Measurements from ENCODE around the gene HOXA10.

The HOXA10 gene

DNA sequence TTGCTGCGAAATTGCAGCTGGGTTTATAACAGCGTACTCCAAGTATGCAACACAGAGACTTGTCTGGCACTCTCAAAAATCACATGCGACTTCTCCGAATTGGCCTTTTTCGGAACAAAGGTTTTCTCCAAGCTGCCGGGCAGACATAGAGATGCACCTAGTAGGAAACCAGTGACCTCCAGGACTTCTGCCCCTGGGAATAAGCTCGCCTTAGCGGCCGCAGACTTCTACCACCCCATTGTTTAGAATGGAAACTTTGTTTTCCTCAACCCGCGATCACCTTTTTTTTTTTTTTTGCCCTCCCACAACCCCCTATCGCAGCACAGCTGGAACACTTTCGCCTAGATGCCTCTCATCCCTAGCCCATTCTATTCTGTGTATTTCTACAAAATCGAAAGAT is 4.9 kb upstream of the HOXA10 start:
- DNase-seq = no peak

DNA sequence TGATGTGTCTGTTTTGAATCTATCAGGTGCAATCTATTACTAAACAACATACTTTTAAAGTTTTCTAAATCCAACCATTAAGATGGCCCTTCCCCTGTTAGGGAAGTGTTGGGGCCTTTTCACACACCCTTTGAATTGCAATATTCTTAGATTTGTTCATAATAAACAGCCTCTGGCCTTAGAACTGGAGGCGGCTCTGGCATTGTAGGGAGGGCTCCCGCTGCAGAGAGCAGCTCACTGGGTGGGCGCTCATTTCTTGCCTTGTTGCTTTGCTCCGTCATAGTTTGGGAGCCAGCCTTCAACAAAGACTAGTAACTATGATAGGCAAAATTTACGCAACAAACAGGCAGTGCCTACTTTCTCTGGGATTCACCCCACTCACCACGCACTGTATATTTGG is 4.2 kb upstream of the HOXA10 start:
- DNase-seq = no peak

DNA sequence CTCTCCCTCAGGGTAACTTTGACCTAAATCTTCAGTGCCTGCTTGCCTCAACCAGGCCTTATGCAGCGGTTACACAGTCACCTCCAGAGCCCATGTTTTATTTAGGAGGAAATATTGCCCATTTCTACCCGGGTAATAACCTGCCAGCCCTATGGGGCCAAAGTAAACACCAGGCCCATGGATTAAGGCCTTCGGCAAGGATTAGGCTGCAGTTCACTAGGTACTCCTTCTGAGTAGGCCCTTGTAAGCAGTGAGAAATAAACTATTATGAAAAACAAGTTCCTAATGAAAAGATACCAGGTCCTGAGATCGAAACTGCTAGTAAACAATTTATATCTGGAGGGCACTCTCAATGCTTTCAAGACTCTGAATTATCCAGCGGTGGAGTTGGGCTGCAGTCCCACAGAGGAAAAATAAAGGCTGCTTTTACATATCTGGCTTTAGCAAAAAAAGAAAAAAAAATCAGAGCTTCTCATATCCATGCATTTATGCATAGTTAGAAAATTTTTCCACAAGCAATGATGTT is 3.7 kb upstream of the HOXA10 start:
- no peak for DNase-seq

DNA sequence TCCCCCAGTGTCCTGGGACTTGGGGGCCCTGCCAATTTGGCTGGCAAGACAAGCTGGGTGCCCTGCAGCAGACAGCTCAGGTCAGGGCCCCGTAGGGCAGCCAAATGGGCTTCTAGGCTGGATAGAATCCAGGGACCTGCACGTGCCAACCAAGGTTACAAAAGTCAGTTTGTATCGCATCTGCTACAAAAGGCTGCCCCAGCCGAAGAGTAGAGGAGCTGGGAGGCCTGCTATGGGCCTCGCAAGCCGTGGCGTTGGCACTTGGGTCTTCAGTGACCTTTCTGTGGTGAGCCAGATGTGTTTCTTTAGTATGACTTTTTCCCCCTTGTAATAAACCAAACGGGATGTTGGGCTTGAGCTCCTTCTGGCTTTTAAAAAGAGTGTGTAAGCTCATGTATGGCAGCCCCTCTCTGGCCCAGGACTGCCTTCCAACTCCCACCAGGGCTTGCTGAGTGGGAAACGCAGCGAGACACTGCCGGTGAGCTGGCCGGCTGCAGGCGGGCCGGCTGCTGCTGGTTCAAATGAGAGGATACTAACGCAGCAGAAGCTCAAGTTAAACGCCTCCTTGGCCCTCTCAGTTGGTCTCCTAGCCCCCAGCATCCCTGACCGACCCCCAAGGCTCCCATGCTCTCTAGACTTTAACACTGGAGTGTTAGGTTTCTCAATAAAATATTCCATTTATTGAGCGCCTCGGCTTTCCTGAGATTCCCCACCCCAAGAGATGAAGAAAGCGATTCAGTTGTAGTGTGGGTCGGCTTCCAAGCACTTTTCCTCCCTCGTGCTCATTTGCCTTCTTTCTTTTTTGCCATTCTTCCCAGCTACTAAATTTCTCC is 3.1 kb upstream of the HOXA10 start:
- no peak for DNase-seq

DNA sequence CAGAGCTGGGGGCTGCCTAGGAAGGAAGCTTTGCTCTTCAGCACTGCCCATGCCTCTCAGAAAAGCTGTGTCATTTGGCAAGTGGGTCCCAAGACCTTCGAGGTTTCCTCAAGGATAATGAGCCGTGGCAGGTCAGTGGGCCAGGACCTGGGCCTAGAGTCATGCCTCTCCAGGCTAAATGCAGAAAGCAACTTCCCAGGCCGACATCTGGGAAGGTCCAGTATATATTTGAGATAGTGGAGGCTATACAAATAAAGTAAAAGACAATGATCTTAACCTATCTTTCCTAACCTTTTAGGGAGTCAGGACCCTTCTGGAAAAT is 2.4 kb upstream of the HOXA10 start:
- no peak for DNase-seq

DNA sequence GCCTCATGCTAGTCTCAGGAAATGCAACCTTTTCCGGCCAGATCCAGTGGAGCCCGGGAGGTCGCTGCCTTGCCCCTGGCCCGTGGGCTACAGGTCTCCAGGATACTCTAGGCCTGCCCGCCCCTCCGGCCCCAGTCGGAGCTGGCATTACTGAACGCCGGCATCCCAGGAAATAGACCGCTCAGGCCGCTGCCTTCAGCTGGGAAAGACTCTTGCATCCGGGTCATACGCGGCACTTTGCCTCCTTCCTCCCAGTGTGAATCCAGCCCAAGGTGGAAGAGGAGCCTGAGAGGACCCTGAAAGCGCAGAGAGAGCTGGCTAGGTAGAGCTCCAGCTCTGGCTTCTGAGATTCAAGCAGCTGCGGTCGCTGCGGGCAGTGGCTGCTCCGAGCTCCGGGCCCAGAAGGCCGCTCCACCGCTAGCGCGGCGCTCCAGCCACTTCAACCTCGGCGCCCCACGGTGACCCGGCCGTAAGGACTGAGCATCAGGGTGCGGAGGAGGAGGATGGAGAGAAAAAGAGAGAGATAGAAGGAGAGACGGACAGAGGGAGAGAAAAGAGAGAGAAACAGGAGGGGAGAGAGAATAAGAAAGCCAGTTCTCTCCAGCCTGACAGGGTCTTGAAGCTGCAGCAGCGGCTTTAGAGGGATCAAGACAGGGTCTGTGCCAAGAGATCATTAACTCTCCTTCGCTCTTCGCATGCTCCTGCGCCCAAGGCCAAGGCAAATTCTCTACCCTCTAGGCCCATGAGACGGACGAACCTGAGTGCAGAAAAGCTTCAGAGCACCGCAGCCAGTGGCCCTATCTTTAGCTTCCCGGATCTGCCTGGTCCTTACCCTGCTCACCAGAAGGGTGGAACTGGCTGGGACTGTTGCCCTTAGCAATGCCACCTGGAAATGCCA is 1.8 kb upstream of the HOXA10 start:
- DNase-seq = no peak

DNA sequence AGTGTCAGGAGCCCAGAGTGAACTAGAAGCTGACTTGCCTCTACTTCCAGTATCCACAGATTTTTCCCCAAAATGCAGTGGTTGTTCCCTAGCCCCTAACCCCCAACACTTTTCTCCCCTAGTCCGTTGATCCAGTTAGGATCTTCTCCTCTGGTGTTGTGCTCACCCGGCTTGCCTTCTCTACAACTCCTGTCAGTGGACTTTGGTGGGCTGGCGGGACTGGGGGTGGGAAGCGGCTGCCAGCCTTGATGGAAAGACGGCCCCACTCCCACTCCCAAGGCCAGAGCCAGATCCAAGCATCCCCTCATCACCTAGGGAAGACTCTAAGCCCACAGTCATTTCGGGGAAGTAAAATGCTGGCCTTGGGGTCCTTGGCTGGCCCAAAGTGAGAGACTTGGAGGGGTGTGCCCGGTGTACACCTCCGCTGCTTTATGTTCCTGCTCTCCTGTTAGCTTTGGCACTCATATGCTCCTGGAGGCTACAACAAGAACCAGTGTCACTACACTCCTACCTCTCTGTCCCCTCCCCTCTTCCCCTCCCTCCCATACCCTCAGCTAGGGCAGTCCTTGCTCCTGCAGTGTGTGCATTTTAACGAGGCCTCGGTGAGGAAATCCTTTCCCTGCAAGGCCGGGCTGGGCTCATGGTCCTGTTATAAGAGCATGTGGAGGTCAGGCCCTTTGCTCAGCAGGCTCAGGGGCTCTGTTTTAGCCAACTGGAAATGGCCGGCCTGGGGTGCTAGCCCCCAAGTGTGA is 930 bp upstream of the HOXA10 start:
- no peak for DNase-seq

DNA sequence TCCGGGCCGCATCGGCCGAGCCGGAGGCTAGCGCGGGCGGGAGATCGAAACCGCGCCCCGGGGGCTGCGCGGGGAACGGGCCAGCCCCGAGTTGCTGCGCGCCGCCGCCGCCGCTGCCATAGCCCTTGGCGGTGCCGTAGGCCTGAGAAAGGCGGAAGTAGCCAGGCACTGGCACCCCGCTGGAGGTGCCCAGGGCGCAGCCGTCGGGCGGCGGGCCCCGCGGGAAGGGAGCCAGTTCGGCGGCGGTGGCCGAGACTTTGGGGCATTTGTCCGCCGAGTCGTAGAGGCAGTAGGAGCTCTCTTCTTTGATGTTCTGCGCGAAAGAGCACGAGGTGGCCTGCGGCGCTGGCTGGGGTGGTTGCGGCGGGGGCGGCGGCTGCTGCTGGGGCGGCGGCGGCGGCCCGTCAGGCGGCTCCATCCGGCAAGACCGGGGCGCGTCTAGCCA is 587 bp downstream of the HOXA10 start:
- DNase-seq = no peak

DNA sequence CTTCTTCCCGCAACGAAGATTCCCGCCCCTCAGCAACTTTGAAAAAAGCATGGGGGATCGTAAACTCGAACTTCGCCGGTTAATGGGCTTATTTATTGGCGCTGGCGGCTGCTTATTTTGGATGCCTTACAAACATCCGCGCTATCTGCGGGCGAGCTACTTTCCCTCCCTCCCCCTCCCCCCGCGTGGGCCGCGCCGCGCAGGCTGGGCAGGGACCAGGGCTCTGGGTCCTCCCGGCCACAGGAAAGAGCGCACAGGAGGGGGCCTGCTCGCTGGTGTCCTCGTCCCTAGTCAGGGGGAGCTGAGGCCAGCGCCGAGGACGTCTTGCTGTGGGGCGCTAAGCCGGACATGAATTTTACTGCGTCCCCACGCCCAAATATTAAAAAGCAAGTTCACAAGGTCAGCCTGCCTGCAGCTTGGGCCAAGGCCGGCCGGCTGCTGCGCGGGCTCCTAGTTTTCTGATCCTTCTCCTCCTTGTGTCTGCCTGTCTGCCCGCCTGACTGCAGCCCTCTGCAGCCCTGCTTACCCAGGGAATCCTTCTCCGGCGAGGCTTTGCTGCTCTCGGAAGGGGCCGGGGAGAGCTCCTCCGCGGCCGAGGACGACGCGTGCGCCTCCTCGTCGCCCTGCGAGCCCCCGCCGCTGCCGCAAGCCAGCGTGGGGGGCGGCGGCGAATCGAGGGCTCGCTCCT is 1.2 kb downstream of the HOXA10 start:
- DNase-seq = no peak

DNA sequence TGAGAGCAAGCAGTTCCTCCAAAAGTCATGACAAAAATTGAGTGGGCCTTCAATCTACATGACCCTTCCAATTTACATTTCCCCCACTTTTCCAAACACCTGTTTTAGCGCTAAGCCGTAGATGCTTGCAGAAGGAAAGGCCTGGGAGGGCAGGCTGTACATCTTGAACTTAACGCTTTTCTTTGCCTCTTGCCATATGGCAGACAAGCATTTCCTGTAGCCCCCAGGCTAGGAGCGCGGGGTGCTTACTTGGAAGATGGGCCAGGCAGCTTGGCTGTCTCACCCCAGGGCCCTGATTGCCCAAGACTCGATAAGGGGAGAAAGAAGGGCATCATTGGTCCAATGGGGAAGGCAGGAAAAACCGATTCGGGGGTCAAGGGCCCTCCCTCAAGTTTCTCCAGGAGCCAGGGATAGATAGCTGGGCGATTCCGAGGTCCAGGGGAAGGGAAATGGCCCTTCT is 1.8 kb downstream of the HOXA10 start:
- no peak for DNase-seq

DNA sequence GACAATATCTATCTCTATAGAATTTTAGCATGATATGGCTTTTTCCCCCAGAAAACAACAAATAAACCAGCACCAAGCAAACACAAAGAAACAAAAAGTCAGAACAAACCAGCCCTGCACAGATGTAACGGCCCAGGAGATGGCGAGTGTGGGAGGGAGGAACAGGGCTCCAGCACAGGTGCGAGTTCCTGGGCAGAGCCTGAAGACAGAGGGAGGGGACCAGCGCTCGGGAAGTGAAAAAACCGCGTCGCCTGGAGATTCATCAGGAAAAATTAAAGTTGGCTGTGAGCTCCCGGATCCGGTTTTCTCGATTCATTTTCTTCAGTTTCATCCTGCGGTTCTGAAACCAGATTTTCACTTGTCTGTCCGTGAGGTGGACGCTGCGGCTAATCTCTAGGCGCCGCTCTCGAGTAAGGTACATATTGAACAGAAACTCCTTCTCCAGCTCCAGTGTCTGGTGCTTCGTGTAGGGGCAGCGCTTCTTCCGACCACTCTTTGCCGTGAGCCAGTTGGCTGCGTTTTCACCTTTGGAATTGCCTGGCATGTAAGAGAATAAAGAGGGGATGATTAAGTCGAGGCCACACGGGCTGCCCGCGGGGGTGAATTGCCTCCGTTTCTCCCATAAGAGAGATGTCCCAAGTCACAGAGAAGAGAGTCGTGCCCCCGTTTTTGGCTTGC is 2.3 kb downstream of the HOXA10 start:
- DNase-seq = no peak

DNA sequence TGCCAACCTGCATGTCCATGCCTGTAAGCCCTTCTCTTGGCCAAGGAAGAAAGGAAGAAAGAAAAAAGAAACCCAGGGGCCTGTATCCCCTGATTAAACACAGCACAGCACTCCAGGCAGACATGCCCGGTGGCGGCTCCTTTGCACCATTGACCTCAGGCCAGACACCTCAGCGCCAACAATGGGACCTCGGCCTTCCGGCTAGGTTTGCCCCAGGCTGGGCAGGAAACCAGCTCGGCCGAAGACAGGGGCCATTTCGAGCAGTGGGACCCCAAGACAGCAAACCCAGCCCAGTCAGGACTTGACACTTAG is 2.8 kb downstream of the HOXA10 start:
- DNase-seq = no peak

DNA sequence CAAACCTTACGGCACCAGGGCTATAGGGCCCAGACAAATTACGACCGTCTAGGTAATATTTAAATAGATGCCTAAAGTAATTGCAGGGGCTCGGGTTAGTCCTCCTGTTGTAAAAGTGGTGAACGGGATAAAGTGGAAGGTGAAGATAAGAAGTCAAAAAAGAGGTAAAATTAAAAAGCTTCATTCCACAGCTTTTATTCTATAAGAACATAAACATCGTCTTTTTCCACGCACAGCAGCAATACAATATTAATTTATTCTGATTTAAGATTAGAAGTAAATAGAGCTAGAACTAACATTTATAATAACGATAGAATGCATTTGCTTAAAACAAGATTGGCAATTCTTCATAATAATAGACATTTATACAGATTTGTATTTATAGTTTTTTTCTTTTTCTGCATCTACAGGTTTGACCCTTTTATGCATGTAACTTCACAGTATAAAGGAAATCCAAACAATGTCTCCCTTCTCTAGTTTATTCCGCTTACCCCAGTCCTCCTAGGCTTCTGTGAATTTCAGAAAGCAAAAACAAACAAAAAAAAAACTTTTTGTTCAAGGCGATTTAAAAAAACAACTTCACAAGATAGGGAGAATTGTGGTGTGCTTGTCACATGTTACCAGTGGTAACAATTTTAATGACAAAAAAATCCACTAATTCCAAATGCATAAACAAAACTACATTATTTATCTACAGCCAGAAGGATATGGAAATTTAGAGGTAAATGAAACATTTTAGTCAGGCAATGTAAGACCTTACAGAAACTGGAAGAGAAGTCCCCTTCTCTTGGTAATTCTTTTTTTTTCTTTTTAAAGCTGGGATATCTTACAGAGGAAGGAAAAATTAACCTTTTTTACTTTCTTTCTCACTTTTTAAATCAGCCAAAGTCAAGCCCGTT is 3.4 kb downstream of the HOXA10 start:
- DNase-seq = no peak

DNA sequence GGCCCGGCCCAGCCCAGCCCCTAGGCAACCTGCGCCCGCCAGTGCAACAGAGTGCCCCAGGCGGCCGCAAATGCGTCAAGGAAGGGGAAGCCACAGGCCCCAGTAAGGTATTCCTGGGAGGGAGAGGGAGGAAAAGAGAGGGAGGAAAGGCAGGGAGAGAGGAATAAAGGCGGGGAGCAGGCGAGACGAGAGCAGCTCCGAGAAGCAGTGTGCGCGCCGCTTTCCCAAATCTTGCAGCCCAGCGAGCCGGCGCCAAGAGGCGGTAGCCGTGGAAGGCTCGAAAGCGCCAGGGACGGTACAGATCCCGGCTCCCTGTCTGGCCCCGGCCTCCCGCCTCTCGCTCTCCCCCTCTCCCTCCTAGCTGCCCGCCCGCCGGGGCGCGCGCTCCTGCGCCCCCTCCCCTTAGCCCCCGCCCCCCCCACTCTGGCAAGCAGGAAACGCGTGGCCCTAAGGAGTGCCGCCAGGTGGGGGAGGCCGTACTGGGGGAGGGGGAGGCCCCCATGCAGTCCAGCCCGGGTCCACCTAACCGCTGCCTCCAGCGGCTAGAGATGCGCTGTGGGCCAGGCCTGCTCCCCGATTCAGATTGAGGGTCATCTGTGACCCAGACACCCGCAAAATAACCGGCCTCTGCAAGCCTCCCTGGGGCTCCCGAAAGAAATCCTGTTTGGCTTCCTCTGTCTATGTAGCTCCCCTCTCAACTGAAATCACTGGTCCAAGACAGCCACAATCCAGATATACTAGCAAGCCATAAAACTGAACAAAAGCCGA is 4.3 kb downstream of the HOXA10 start:
- no peak for DNase-seq

DNA sequence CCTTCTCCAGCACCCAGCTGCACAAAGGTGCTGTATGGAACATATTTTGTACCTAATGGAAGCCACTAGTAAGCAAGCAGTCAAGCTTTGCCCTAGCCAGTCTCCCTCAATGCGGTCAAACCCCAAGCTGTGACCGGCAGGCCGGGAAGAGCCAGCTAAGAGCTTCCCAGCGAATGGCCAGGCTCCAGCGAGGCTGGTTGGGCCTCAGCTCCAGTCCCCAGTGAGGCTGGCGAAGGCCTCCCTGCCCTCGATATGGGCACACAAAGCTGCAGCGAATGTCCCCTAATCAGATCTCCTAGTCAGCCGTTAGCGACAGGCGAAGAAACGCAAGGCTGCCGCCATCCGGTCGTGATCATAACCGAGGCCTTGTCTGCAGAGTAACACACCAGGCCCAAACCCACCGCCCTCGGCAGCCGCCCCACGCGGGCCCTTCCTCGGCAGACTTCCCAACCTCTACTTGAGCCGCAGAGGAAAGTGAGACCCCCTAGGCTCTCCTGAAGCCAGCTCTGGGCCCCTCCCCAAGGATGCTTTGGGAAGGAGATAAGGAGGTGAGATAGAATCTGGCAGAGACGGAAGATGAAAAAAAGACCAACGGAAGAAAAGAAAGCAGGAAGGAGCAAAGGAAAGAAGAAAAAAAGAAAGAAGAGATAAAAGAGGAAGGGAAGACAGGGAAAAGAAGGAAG is 5.7 kb downstream of the HOXA10 start:
- no peak for DNase-seq

DNA sequence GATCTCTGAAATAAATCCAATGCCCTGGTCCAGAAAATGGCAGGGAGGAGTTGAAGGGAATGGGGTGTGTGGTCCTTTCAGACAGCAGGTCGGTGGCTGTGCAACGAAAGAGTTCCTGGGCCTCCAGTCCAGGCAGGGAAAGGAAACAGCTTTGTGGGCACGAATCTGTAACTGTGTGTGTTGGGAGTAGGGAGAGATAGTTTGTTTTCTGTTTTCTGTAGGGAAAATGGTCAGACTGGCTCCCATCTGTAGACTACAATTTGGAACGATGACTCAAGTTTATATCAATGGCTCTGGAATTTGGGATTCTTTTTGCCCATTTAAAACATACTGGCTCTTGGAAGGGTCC is 6.2 kb downstream of the HOXA10 start:
- DNase-seq = no peak

DNA sequence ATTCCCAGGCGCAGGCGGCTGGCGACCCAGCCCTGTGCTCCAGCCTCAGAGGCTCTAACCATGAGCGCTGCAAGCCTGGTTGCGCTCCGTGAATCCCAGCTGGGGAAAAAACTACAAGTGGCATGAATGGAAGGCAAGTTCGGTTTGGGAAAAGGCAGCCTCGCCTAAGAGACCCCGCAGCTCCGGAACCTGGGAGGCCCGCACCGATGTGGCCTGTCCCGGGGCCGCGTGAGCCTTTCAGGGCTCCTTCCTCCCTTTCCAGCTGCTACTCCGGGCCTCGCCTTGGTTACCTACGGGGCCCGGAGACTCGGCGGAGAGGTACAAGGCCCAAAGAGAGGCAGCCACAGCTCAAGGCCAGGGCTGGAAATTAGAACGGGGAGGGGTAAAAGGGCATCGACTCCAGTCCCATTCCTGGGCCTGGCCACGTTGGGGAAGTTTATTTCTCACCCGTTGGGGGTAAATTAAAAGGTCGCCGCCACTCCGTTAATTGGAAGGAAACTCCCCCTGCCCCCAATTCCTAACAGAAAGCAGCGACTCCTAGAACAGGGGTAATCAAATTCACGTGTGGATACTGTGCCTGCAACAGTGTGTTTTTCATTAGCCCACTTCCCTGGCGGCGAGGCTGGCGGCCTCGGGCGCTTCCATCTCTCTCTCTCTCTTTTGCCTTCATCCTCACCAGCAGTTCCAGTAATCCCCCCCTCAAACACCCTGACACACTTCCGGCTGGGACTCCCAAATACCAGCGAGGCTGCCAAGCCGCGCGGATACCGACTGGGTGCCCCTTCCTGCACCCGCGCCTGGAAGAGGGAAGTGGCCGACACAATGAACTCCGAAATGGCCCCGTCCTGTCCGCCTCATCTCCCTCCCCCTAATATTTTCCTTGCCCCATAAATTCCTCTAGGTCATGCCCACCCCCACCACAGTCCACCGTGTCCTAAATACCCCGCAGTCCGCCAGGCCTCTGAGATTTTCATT is 7.3 kb downstream of the HOXA10 start:
- DNase-seq = no peak

DNA sequence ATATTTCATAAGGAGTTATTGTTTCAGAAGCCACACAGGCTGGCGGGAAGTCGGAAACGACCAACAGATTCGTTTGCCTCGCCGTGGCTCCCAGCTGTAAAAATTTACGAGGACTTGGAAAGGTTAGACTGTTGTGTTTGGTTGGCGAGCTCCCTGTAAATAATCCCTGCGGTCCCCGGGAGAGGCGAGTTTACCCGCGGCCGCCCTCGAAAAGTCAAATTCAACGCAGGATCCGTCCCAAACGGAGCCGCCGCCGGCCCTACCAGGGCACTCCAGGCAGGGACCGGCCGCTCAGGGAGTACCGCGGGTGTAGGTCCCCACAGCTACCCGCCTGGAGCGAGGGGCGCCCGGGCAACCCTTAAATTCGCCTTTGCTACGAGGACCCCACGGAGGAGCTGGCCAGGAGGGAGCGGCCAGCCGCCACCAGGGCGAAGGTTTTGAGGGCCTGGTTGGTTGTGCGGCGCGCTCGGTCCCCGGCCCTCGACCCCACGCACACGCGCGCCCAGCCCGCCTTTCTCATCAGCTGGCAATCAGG is 8.1 kb downstream of the HOXA10 start:
- no peak for DNase-seq

Measured in C1 segment of cervical spinal cord (tissue), 14 donors.